GM21576 (cell line): ENCODE results near the gene PLEKHO2.

ENCODE experiments used
- ATAC-seq: cut with Tn5 transposase; IDR thresholded peaks from one replicate; pipeline ENCODE4 v1.9.1; 2021; ENCODE audit warnings: mild to moderate bottlenecking, moderate library complexity; ENCODE audit not compliant: unreplicated experiment

Gene PLEKHO2

DNA sequence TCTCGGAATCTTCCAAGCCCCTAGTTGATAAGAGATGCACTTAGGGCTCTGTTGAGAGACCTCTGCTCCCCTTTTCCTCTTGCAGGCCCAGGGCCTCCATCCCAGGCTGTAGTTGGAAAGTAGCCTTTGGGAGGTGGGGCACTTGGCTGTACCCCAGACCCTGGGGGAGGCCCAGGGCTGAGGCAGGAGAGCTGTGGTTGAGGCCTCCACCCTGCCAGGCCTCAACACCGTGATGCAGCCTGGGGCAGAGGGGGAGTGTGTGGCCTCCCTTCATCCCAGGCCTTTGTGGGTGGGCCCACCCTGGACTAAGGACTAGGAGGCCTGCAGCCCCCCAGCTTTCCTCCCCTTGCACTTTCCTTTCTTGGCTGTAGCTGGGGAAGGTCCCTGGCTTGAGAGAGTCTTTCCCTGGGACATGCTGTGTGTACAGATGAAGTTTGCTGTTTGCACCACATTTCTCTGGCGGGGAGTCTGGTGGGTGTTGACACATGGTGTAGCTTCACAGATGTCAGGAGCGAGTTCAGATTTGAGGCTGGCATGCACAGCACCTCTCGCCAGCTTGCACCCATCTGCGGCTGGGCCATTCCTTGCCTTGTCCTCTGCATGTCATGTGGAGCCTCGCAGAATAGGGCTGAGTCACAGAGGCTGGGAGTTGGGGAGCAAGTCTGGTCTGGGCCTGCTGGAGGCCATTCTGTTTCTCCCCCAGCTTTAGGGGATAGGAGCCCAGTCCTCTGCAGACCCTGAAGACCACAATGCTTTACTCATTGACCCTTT, 13.7 kb downstream of the PLEKHO2 start:
- ATAC-seq: no peak

DNA sequence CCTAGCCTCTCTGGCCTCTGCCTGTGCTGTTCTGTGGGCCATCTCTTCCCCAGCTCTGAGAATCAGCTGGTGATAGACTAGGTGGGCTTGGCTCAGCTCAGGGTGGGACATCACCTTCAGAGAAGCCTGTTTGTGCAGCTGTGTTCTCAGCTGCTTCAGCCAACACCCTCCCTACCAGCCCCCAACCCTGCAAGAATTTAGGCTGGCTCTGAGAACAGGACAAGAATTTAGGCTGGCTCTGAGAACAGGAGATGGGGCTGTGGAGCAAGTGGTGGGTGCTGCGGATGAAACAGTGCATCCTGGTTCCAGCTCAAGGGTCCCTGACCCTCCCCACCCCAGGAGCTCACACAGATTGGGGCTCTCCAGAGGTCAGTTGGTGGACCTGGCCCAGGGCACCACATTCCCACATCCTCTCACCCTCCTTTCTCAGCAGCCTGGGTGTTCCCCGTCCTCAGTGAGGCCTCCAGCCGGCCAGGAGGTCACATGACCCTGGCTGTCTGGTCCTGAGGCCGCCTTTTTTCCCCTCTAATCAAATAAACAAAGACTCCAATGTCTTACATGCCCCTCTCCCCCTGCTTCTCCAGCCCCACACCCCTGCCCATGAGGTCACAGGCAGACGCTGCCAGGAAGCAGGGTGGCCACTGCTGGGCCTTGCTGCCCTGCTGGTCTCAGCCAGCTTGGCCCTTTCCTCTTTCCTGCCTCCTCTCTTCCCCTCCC, 14.9 kb downstream of the PLEKHO2 start:
- ATAC-seq: no peak

DNA sequence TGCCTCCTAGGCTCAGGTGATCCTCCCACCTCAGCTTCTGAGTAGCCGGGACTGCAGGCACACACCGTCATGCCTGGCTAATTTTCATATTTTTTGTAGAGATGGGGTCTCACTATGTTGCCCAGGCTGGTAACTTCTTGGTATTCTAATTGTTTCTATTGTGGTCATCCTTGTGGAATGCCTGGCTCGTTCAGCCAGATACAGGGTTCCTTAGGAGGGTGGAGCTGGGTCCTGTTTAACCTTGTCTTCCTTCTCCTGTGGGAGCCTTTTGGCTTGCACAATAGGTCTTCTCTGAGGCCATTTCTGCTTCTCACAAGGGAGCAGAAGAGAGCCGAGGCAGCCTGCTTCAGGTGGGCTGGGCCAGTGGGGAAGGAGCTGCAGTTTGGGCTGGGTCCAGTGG, 15.7 kb downstream of the PLEKHO2 start:
- no peak for ATAC-seq

DNA sequence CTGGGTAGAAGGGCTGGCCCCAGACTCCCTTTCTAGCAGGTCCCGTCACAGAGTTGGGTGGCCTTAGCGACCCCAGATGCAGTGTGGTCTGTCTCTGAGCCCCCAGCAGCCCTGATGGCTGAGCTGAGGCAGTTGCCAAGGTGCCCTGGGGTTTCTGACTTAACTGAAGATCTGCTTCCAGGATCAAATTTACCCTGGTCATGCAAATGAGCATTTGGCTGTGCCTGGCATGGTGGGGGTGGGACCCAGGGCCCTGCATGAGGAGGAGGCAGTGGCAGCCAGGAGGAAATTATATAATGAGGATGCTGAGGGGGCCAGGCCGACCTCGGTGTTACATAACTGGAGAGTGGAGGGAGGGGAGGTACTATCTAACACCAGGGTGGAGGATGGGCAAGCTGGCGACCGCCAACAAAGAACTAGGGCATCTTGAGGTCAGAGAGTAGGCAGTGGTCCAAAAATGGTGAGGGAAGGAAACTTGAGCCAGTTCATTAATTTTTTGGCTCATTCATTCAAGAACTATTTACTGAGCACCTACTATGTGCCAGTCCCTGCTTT, 16.4 kb downstream of the PLEKHO2 start:
- no peak for ATAC-seq

DNA sequence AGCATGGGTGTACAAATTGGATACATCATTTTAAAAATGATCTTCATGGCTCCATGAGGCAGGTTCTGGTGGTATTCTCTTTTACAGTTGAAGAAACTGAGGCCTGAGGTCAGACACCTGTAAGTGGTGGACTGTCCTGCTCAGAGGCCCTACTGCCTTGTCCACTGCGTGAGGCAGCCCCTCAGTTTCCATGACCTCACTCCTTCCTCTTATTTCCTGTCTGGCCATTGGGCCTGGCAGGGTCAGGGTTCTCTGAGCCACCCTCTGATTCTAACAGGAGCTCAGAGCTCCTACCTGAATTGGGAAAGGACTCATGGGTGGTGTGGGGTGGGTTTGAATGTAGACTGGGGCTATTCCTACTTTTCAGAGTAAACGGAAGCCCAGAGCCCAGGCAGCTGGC, 17.5 kb downstream of the PLEKHO2 start:
- no peak for ATAC-seq

DNA sequence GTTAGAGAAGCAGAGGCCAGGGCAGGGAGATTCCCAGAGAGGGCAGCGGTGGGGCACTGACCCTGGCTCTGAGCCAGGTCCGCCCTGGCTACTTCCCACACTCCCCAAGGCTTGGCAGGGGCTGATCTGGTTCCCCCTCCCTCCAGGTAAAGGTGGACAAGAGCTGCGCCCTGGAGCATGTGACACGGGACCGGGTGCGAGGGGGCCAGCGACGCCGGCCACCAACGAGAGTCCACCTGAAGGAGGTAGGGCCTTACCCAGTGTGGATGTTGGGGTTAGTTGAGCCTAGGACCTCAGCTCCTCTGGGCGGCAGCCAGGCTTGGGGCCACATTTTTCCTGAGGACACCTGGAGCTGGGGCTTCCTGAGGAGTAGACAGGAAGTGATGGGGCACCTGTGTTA, 19.6 kb downstream of the PLEKHO2 start:
- ATAC-seq: no peak

DNA sequence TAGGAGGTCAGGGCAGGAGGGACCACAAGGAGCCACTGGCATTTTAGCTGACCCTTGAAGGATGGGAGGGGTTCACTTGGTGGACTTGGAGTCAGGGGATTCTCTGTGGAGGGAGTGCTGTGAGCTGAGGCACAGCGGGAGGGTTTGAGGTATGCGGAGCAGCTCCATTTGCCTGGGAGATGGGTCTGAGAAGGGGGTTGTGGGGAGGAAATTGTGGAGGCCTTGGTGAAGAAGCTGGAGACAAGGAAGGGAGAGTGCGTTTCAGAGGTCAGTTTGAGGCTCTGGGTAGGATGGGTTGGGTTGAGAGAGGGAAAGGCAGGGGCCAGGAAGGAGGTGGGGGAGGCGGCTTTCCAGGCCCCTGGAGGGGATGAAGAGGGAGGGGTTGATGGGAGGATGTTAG, 20.2 kb downstream of the PLEKHO2 start:
- no peak for ATAC-seq

DNA sequence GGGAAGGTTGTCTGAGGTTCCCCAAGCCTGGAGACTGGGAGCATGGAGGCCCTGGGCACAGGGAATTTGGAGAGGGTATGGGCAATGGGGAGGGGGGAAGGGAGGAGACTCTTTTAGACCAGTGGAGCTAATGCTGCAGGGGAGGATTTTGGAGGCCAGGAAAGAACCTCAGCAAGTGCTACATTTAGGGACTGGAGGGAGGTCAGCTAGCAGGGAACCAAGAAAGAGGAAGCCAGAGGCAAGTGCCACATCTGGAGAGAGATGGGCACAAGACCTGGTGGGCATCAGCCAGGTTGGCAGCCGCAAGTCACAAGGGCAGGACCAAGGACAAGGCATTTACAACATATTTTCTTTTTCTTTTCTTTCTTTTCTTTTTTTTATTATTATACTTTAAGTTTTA, 20.7 kb downstream of the PLEKHO2 start:
- no peak for ATAC-seq

DNA sequence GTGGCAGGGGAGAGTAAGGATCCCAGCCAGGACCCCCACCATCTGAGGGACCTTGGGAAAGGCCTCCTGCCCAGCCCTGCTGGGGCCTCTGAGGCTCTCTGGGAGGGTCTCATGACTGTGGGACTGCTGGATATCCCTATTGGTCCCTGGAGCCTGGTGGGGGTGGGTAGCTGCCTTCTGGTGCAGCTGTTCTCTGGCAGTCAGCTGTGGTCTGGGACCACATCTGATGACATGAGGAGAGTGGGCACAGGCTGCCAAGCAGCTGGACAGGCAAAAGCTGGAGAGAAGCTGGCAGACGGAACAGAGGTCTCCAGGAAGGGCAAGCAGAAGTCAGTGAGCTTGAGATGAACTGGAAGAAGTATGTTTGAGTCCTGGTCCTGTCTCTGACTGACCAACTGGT, 22.4 kb downstream of the PLEKHO2 start:
- ATAC-seq: no peak

DNA sequence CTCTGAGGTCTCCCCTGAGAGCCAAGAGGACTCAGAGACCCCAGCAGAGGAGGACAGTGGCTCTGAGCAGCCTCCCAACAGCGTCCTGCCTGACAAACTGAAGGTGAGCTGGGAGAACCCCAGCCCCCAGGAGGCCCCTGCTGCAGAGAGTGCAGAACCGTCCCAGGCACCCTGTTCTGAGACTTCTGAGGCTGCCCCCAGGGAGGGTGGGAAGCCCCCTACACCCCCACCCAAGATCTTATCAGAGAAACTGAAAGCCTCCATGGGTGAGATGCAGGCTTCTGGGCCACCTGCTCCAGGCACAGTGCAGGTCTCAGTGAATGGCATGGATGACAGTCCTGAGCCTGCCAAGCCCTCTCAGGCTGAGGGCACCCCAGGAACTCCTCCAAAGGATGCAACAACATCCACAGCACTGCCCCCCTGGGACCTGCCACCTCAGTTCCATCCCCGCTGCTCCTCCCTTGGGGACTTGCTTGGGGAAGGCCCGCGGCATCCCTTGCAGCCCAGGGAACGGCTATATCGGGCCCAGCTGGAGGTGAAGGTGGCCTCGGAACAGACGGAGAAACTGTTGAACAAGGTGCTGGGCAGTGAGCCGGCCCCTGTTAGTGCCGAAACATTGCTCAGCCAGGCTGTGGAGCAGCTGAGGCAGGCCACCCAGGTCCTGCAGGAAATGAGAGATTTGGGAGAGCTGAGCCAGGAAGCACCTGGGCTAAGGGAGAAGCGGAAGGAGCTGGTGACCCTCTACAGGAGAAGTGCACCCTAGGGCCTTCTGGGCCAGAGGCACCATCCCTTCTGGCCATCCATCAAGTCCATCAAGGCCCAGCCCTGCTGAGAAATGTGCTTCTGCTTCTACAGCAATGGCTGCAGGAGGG, 23.6 kb downstream of the PLEKHO2 start:
- ATAC-seq: no peak

DNA sequence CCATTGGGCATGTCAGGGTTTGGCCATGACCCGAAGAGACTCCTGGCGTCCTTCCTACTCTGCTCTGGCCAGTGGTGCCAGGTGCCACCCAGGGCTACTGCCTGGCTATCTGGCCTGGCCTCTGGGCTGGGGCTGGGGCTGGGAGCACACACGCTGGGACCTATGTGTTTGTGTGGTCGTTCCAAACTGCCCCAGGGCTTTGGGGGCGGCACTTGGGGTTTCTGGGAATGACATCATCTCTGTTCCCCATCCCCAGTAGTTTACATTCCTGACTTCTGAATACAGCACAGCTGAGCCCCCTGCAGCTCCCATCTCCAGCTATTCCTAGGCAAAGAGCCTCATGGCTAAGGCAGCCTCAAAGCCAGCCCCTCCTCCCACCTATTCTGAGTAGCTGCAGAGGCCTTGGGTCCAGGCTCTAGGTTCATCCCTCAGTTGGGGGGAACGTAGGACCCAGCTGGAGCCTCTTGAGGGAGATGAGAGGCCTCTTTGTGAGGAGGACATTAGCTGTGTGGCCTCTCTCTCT, 24.3 kb downstream of the PLEKHO2 start:
- ATAC-seq: no peak

DNA sequence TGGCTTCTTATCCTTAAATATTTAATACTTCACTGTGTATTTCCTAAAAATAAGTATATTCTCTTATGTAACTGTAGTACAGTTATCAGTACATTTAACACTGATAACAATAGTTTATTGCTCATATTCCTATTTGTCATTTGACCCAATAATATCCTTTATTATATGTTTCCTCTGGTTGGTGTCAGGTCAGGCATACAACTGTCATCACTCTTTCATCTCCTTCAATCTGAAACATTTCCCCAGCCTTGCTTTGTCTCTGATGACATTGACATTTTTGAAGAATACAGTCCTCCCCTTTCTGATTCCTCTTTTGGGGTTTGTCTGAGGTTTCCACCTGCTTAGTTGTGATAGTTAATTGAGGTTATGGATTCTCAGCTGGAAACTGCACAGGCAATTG, 27.8 kb downstream of the PLEKHO2 start:
- ATAC-seq: no peak

DNA sequence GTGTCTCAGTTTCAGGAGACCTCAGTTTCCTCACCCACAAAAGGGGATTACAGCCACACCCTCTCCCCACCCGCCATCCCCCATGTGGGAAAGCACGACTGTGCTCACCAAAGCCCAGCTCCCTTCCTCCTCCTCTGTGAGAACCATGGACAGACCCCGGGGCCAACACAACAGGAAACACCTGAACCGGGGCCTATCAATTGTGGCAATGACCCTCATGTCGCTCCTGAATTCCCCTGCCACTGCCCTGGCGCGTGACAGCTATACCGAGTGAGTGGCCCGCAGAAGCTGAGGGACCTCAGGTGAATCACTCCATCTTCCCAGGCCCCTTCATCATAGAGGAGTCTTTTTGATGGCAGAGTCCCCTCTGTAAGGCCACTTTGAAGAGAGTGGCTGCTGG, 28.6 kb downstream of the PLEKHO2 start:
- no peak for ATAC-seq

DNA sequence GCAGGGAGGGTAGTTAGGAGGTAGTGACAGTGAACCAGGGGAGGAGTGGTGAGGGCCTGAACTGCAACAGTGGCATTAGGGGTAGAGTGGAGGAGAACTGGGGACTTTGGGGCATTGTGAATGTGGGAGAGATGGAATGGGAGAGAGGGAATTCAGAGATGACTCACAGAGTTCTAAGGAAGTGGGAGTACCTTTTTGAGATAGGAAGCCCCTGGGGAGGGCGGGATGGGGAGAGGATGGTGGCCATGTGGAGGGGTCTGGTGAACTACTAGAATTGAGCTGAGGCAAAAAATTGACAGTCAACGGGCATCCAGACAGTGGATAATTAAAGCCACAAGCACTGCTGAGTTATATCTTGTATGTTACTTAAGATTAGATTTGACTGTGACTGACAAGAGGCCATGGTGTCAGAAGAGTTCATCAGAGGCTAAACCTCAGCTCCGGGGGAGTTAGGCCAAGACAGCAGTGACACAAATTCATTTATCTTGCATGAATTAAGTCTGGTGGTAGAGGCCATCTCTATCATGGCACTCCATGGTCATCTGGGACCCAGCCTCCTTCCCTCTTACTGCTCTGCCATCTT, 34.0 kb downstream of the PLEKHO2 start:
- ATAC-seq: no peak

DNA sequence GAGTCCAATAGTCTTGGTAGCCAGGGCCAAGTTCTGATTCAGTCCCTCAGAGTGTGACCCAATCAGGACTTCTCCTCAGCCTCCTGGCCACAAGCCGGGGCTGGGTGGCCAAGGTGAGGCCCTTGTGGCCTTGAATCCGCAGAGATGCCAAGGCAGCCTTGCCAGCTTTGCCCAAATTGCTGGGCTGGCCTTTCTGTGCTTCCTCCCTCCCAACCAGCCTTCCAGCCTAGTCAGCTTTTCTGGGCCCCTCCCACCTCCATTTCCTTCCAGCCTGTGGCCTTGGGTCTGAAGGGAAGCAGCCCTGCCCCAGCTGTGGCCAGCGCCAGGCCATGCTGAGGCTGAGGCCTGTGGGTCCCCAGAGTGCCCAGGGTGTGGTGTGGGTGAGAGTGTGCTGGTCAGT, 35.7 kb downstream of the PLEKHO2 start:
- ATAC-seq: no peak

DNA sequence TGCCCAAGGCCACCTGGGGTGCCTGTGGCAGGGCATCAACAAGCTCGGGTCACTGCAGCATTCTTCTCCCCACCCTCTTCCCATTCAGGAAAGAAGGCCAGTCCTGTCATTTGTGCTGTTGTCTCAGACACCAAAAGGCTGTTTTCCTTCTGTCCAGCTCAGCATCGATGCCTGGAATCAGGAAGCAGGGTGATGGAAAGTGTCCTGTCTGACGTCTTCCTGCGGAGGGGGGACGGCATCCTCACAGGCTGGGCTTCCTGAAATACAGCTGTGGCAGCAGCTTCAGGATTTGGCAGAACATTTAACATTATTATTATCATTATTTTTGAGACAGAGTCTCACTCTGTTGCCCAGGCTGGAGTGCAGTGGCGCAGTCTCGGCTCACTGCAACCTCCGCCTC, 37.0 kb downstream of the PLEKHO2 start:
- no peak for ATAC-seq

DNA sequence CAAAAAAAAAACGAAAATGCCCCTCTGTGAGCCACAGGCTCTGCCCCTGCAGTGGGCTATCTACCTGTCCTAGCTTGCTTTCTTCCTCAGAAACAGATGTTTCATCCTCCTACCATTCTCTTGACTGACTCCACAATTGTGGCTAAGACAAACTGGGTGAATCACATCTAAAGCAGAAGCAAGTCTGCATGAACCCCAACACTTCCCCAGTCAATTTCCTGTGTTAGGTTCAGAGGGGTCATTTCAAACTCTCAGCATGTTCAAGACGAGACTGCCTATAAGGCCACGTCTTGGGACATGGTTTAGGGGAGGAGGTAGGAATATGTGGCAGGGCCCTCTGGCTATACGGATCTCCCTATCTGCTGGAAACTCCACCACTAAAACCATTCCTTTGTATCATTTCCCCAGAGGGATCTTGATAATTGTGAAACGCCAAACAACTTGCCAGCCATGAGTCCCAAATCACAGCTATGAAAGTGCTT, 41.4 kb downstream of the PLEKHO2 start:
- peak; percentile 62 for ATAC-seq

DNA sequence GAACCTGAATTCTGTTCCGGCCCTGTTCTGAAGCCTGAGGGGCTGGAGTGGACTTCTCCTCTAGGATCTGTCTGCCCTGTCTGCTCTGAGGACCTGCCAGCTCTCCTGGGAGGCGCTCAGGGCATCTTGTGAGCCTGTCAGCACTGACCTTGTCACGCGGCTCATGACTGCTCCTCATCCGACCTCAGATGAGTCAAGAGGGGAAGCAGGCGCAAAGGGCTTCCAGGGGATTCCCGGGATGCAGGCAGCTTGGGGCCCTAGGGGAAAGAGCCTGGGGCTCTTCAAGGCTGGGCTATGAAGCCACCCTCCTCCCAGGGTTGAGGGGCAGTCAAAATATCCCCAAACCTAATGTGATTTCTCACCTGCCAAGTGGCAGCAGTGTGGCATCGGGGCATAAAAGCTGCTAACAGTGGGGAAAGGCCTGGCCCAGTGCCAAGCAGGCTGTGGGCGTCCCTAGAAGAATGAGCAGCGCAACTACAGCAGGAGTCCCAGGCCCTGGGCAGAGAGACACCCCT, 42.3 kb downstream of the PLEKHO2 start:
- ATAC-seq: peak; percentile 45

DNA sequence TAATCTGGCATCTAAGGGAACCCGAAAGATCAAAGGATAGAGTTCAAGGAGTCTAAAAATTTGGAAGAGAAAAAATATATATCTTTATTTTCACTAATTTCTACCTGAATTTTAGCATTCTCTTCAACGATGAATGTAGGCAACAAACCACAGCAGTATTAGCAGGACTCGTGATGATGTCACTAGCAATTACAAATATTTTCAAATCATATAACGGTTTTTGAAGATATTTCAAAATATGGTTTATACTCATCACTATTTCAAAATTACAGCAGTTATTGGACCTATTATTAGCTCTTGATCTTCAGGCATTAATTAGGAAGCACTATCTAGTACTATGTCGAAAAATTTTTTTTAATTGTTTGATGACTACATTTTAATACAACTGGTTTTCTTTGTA, 43.0 kb downstream of the PLEKHO2 start:
- ATAC-seq: no peak

DNA sequence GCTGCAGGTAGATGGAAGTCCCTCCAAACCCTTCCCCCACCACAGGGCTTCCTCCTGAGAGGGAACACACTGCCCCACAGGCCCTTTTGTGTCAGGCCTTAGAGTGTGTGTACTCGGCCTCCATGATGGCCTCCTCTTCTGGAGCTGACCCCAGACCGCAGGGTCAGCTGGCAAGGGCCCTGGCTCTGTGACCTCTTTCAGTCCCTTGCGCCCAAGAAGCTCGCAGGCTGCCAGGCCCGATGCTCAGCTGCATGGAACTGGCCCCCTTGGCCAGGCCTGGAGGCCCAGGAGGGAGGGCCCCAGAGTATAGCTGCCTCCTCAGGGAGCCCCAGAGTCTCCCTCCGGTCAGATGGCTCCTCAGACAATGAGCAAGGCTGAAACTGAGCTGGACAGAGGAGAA, 46.6 kb downstream of the PLEKHO2 start:
- no peak for ATAC-seq
